HG02678 (cell line): ENCODE data around the gene LSM11.

Source experiments
- ATAC-seq: cut with Tn5 transposase; IDR thresholded peaks from one replicate; pipeline ENCODE4 v1.9.1; 2021; ENCODE audit warnings: mild to moderate bottlenecking, moderate library complexity; ENCODE audit not compliant: unreplicated experiment

LSM11 gene

GRCh38 chr5:157766902-157767301 lies 23.4 kb downstream of the LSM11 start:
- no peak for ATAC-seq

- no peak for ATAC-seq
These were observed 24.2 kb downstream of the LSM11 start for GRCh38 chr5:157767689-157768088.

- ATAC-seq, result no peak
These were observed 27.2 kb downstream of the LSM11 start for GRCh38 chr5:157770665-157771064.

GRCh38 chr5:157772127-157772526 lies 28.6 kb downstream of the LSM11 start:
- no peak for ATAC-seq

- no peak for ATAC-seq
These were observed 34.8 kb downstream of the LSM11 start for GRCh38 chr5:157778121-157778805.

- ATAC-seq, result no peak
These were observed 35.7 kb downstream of the LSM11 start for GRCh38 chr5:157779221-157779620.

- no peak for ATAC-seq
These were observed 42.3 kb downstream of the LSM11 start for GRCh38 chr5:157785801-157786200.

GRCh38 chr5:157793301-157793700 lies 49.8 kb downstream of the LSM11 start:
- ATAC-seq, result no peak

GRCh38 chr5:157799578-157799977 lies 56.1 kb downstream of the LSM11 start:
- ATAC-seq, result no peak

- no peak for ATAC-seq
These were observed 56.6 kb downstream of the LSM11 start for GRCh38 chr5:157800137-157800536.

GRCh38 chr5:157802736-157803135 lies 59.2 kb downstream of the LSM11 start:
- no peak for ATAC-seq

- ATAC-seq, result no peak
These were observed 64.5 kb downstream of the LSM11 start for GRCh38 chr5:157808043-157808442.
